IPS-NIHi7 (cell line): ENCODE measurements around the gene GSX1.

Experiments used
- DNase-seq: peaks from one replicate; pipeline ENCODE4 v3.0.0; 2012; ENCODE audit warnings: mixed read lengths; ENCODE audit errors: extremely low spot score

The GSX1 gene

GRCh38 chr13:27833206-27833605 lies 40.9 kb downstream of the GSX1 start:
- no peak for DNase-seq

GRCh38 chr13:27834095-27834494 lies 41.8 kb downstream of the GSX1 start:
- no peak for DNase-seq

- DNase-seq = no peak
These were observed 43.5 kb downstream of the GSX1 start for GRCh38 chr13:27835799-27836198.

- no peak for DNase-seq
These were observed 47.7 kb downstream of the GSX1 start for GRCh38 chr13:27839809-27840467.

- DNase-seq = no peak
These were observed 50.3 kb downstream of the GSX1 start for GRCh38 chr13:27842571-27842970.
